Gastrocnemius medialis (tissue), 4 donors: ENCODE data around the gene MYO3B.

Experiments
- POLR2A ChIP-seq, 2 donors: fragments of 450-650 bp; IDR thresholded peaks; one replicate each; pipeline ENCODE4 v1.6.1; 2017; ENCODE audit warnings: antibody characterized with exemption in 2 of 2, mild to moderate bottlenecking in 2 of 2, moderate library complexity in 2 of 2
- TF ChIP-seq, protein P1 (sequence below), 5 experiments: fragments of 450-650 bp in 3 of 5; fragments of 200-600 bp in 2 of 5; sonication (generic) in 2 of 5; IDR thresholded peaks in 4 of 5; conservative IDR thresholded peaks in 1 of 5; 1 replicate in 4 of 5; 2 replicates in 1 of 5; pipeline ENCODE4 v1.5.1; 2016 to 2019; ENCODE audit warnings: antibody characterized with exemption in 5 of 5, mild to moderate bottlenecking in 3 of 5, moderate library complexity in 3 of 5

DNA sequence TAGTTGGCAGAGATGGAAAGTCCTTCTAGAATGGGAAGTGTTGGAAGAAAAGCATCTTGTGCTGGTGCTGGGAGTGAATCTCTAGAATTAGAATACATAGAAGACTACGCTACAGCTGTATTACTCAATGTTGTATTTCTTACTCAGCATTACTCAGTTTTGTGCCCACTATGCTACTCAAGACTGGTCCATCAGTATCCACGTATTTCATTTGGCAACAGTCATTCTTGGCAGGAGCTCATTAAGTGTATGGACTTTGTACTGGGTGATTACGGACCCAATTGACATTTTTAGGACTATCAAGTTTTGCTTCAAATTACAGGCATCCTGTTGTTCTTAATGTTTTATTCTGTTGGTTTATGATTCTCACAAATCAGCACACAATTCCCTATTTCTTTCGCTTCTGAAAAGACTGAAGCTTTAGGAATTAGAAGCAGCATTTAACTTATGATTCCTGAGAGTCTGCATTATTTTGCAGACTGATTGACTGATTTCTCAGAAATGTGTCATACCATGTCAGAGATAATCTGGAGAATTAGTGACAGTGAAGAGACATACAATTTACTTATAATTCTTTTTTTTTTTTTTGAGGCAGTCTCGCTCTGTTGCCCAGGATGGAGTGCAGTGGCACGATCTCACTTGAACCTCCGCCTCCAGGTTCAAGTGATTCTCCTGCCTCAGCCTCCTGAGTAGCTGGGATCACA lies 136.9 kb downstream of the MYO3B start:
- TF ChIP-seq, protein P1, sequence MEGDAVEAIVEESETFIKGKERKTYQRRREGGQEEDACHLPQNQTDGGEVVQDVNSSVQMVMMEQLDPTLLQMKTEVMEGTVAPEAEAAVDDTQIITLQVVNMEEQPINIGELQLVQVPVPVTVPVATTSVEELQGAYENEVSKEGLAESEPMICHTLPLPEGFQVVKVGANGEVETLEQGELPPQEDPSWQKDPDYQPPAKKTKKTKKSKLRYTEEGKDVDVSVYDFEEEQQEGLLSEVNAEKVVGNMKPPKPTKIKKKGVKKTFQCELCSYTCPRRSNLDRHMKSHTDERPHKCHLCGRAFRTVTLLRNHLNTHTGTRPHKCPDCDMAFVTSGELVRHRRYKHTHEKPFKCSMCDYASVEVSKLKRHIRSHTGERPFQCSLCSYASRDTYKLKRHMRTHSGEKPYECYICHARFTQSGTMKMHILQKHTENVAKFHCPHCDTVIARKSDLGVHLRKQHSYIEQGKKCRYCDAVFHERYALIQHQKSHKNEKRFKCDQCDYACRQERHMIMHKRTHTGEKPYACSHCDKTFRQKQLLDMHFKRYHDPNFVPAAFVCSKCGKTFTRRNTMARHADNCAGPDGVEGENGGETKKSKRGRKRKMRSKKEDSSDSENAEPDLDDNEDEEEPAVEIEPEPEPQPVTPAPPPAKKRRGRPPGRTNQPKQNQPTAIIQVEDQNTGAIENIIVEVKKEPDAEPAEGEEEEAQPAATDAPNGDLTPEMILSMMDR (IDR thresholded peaks at IDR 0.05 in 4 of 5, conservative IDR thresholded peaks at IDR 0.05 in 1 of 5) = no peak
- TF ChIP-seq POLR2A (IDR thresholded peaks at IDR 0.05) = no peak
